Adrenal gland (tissue), 12 donors: ENCODE data around the gene RAD51B. TPM values are rescaled to one million over a fixed set of nuclear protein-coding genes. Genes with fewer than 3 reads are reported as not detected.

Experiments
- DNase-seq, 7 donors: peaks; one replicate each; pipeline ENCODE4 v3.0.0-alpha.2; 2019 to 2020
- H3K27ac ChIP-seq, 5 donors: fragments of 200-600 bp; sonication (generic) in 4 of 5; 1 replicate in 3 of 5; 2 replicates in 2 of 5; pipeline versions ENCODE4 v1.5.1 to v1.8.0; 2016 to 2020; ENCODE audit warnings: mild to moderate bottlenecking in 1 of 5
- H3K27me3 ChIP-seq: fragments of 200-600 bp; 2 replicates; pipeline ENCODE4 v1.8.0; 2021
- H3K36me3 ChIP-seq, 2 donors: fragments of 200-600 bp; replicated peaks in 1 of 2; 1 replicate in 1 of 2; 2 replicates in 1 of 2; pipeline versions ENCODE4 v1.5.1 to v1.8.0; 2018 to 2022
- H3K4me1 ChIP-seq, 2 donors: fragments of 200-600 bp; replicated peaks in 1 of 2; 1 replicate in 1 of 2; 2 replicates in 1 of 2; pipeline versions ENCODE4 v1.5.1 to v1.8.0; 2018 to 2021
- H3K4me3 ChIP-seq, 4 donors: fragments of 200-600 bp; sonication (generic) in 3 of 4; one replicate each; pipeline ENCODE4 v1.5.1; 2016 to 2018
- H3K9me3 ChIP-seq, 3 donors: fragments of 200-600 bp; sonication (generic) in 1 of 3; replicated peaks in 1 of 3; 1 replicate in 2 of 3; 2 replicates in 1 of 3; pipeline versions ENCODE4 v1.5.1 to v1.8.0; 2016 to 2021
- CTCF ChIP-seq, 6 experiments: fragments of 450-650 bp in 4 of 6; fragments of 200-600 bp in 2 of 6; sonication (generic) in 1 of 6; IDR thresholded peaks; 1 replicate in 5 of 6; 2 replicates in 1 of 6; pipeline versions ENCODE4 v1.5.1 to v1.8.0; 2016 to 2021; ENCODE audit warnings: antibody characterized with exemption in 6 of 6, mild to moderate bottlenecking in 2 of 6, moderate library complexity in 1 of 6
- POLR2A ChIP-seq, 2 donors: fragments of 450-650 bp; IDR thresholded peaks; one replicate each; pipeline ENCODE4 v1.6.1; 2017; ENCODE audit warnings: antibody characterized with exemption in 2 of 2, mild to moderate bottlenecking in 2 of 2, moderate library complexity in 1 of 2
- WGBS, 4 donors: extraction: QIAGEN DNeasy Blood & Tissue Kit in 2 of 4; methylation state at CpG; one replicate each; pipeline versions ENCODE4 v1.1.5 to v1.1.7; 2013 to 2017; 5-methylcytosine and 5-hydroxymethylcytosine counted together
- intact Hi-C, 2 donors: fragments of 100-400 bp; cut with DNase I; formaldehyde crosslinking; loops; one replicate each; pipeline versions ENCODE4 v1.14.1 to v1.15.0; 2022 to 2023
- polyA plus RNA-seq, 3 donors: library from polyadenylated mRNA; stranded (reverse); fragments of 200-250 nt in 2 of 3; fragments of 350-450 nt in 1 of 3; fragmentation: Illumina TruSeq in 1 of 3; extraction: RNeasy Lipid Tissue Mini Kit (QIAGEN cat#74804) in 1 of 3; gene quantifications; one replicate each; pipeline ENCODE4 v1.2.3, GENCODE V29; 2013 to 2014
- total RNA-seq, 9 donors: library from RNA; depleted of rRNA in 4 of 9; stranded (reverse); fragments of >200 nt in 4 of 9; fragments of 120-200 nt in 1 of 9; fragmentation: NEBNext Ultra II Directional in 1 of 9; extraction: Animal tissue kit (Norgen Biotek cat#: 25700) in 1 of 9; gene quantifications; one replicate each; pipeline versions ENCODE4 v1.1.0 to v1.2.4, GENCODE V29; 2013 to 2023
- donor health status: healthy with polysubstance abuse.
- donor health status: Bipolar disorder and iron deficiency.
- donor health status: DM: yes; HTN: yes; CAD: no.
- donor health status: DM: no; HTN: no; CAD: no.
- donor health status: DM: no; HTN: no; CAD: no.
- donor health status: DM: yes; HTN: yes; CAD: no.

The RAD51B gene
- total and polyA plus RNA-seq, 12 donors: 2.3 to 24.6 (median 12.4) TPM

GRCh38 chr14:68085742-68086141 is 266.2 kb downstream of the RAD51B start:
- WGBS, 4 donors: 50 to 62% (median 61%) methylated on average over 8 of the region's 8 CpGs
- Histone ChIP-seq H3K4me3 (no peak overlapping the region), H3K27ac (peak overlapping the region in 2 of 5 donors; percentile 33 to 47), H3K4me1 (peaks cover 6 to 9% of the 10 kb centered on the region in 2 donors), H3K9me3 (no peaks in the 10 kb centered on the region), H3K27me3 (no peaks in the 10 kb centered on the region), H3K36me3 (no peaks in the 10 kb centered on the region)
- intact Hi-C loops: no loop called here
- TF ChIP-seq CTCF (IDR thresholded peaks at IDR 0.05): no peak
- peak in 1 of 2 donors; percentile 9 for TF ChIP-seq POLR2A (IDR thresholded peaks at IDR 0.05)
- peak in 6 of 7 donors; percentile 19 to 62 (median 33) for DNase-seq

DNA sequence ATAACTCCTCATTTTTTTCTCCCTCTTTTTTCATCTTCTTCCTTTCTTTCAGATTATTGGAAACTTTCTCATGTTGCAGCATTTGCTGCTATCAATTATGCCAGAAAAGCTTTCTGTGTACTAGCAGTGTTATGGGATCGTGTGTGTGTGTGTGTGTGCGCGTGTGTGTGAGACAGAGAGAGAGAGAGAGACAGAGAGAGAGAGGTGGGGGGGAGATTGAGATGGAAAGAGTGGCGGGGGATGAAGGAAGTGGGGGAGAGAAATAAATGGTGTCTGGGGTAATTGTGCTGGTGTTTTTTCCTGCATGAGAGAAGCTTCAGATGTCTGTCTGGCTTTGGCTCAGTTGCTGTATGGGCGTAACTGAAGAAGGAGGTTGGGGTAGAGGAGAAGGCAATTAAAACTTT is 268.9 kb downstream of the RAD51B start:
- peaks cover 6 to 9% of the 10 kb centered on the region in 2 donors for H3K4me1 ChIP-seq
- H3K4me3 ChIP-seq: no peak overlapping the region
- no peaks in the 10 kb centered on the region for H3K27me3 ChIP-seq
- 69 to 87% (median 84%) methylated on average over 5 of the region's 5 CpGs for WGBS, 4 donors
- no peak overlapping the region for H3K27ac ChIP-seq
- DNase-seq: no peak
- TF ChIP-seq CTCF (IDR thresholded peaks at IDR 0.05): no peak
- TF ChIP-seq POLR2A (IDR thresholded peaks at IDR 0.05): no peak
- no peaks in the 10 kb centered on the region for H3K36me3 ChIP-seq
- no peaks in the 10 kb centered on the region for H3K9me3 ChIP-seq
- intact Hi-C loops: no loop called here

DNA sequence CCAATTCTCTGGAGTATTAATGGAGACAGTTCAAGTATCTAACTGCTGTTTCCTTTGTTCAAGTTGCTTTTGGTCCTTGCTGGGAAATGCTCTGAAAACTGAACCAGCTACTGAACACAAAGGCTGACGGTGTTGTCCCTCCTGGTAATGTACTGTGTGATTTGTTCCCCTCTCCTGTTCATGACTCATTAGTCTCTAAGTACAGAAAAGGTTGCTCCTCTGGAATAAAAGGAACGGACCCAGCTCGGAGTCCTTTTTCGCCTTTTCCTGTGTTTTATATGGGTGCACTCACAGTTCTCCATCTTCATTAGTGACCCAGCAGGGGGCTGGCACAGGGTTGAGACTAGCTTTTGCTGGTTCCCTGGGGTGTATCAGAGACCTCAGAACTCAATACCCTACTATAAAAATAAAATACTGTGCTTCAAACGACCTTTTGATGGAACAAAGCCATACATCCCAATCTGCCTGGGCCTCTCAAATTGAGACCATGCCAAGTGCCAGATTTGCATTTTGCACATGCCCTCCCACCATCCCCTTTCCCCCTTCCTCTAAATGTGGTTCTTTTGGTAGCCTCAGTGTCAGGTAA is 269.7 kb downstream of the RAD51B start:
- Histone ChIP-seq H3K27ac (no peak overlapping the region), H3K4me3 (no peak overlapping the region), H3K4me1 (peaks cover 6 to 9% of the 10 kb centered on the region in 2 donors), H3K9me3 (no peaks in the 10 kb centered on the region), H3K36me3 (no peaks in the 10 kb centered on the region), H3K27me3 (no peaks in the 10 kb centered on the region)
- 50 to 64% (median 59%) methylated on average over 5 of the region's 5 CpGs for WGBS, 4 donors
- peak in 2 of 7 donors; percentile 2 to 16 for DNase-seq
- intact Hi-C loops: no loop called here
- TF ChIP-seq POLR2A (IDR thresholded peaks at IDR 0.05) (no peak), CTCF (IDR thresholded peaks at IDR 0.05) (no peak)

DNA sequence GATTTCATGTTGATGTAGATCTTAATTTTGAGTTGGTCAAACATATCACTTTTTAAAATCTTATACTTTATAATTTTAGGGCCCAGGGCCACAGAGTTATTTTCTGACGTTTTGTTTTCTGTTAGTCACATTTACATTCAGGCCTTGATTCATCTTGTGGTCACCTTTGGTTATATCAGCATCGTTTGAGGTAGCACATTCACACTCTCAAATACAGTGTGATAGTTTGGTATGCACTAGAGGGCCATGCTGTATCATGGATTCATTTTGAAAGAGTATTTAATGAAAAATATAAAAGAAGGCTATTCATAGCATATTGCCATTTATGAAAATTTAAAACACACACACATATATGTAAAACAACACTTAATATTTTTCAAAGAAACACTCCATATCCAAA is 274.6 kb downstream of the RAD51B start:
- Histone ChIP-seq H3K9me3 (no peaks in the 10 kb centered on the region), H3K36me3 (no peaks in the 10 kb centered on the region), H3K27ac (no peak overlapping the region), H3K27me3 (no peaks in the 10 kb centered on the region), H3K4me3 (no peak overlapping the region), H3K4me1 (no peaks in the 10 kb centered on the region)
- intact Hi-C loops: no loop called here
- TF ChIP-seq POLR2A (IDR thresholded peaks at IDR 0.05) (no peak), CTCF (IDR thresholded peaks at IDR 0.05) (no peak)
- WGBS, 4 donors: 69 to 75% (median 72%) methylated on average over 2 of the region's 2 CpGs
- no peak for DNase-seq
